Measurements from ENCODE around the gene GLT8D1. TPM values are rescaled to one million over a fixed set of nuclear protein-coding genes. Genes with fewer than 3 reads are reported as not detected.

The GLT8D1 gene
- total and polyA plus RNA-seq, 2 of the 4 experiments (the other 2 are of a cell fraction) = 87.8 to 124 TPM

GRCh38 chr3:52722491-52722890 lies 16.9 kb upstream of the GLT8D1 start:
- H4K91ac ChIP-seq (ENCODE audit: insufficient read depth, low read depth, low read length) = no peak overlapping the region
- no peak overlapping the region for H2BK120ac ChIP-seq (ENCODE audit: low read depth, low read length)
- H2BK5ac ChIP-seq (ENCODE audit: low read depth, low read length, poor library complexity, severe bottlenecking) = no peak overlapping the region
- no peaks in the 10 kb centered on the region for H3K27me3 ChIP-seq (ENCODE audit: control insufficient read depth, insufficient read depth, low read length)
- H3K18ac ChIP-seq (ENCODE audit: low read depth, low read length) = no peak overlapping the region
- no peaks in the 10 kb centered on the region for H3K79me1 ChIP-seq (ENCODE audit: low read depth in 1 of 2, low read length in 2 of 2)
- in situ Hi-C loops (cut with MboI; ENCODE audit: low sequenced_read_pairs) = no loop called here
- CTCF ChIA-PET = no interaction called here
- H3K9ac ChIP-seq (ENCODE audit: low read depth, low read length) = no peak overlapping the region
- H3K9me3 ChIP-seq (ENCODE audit: control insufficient read depth, insufficient read depth, low read length) = no peaks in the 10 kb centered on the region
- no peak overlapping the region for H2AK5ac ChIP-seq (ENCODE audit: low read depth, low read length)
- no peak overlapping the region for H4K5ac ChIP-seq (ENCODE audit: low read depth, low read length)
- dilution Hi-C loops (cut with HindIII; ENCODE audit: low sequenced_read_pairs, unreplicated experiment) = no loop called here
- no peak overlapping the region for H3K14ac ChIP-seq (replicated peaks; ENCODE audit: low read depth, low read length)
- no peak overlapping the region for H3K4ac ChIP-seq (ENCODE audit: low read depth, low read length)
- no peak for TF ChIP-seq USF2 (IDR thresholded peaks at IDR 0.05; ENCODE audit: low read depth, low read length)
- no peak for TF ChIP-seq ELK1 (IDR thresholded peaks at IDR 0.05; ENCODE audit: borderline replicate concordance, low read depth, low read length)
- no peak for TF ChIP-seq MAFK (IDR thresholded peaks at IDR 0.05; ENCODE audit: low read depth, low read length)
- TF ChIP-seq RCOR1 (IDR thresholded peaks at IDR 0.05; ENCODE audit: insufficient replicate concordance, low read length) = no peak
- no peak for TF ChIP-seq NFE2L2 (IDR thresholded peaks at IDR 0.05; ENCODE audit: low read depth, low read length)
- no peak for TF ChIP-seq CTCF (conservative IDR thresholded peaks at IDR 0.05; ENCODE audit: low read depth, low read length)
- TF ChIP-seq MAZ (IDR thresholded peaks at IDR 0.05; ENCODE audit: borderline replicate concordance, low read depth, low read length) = no peak
- TF ChIP-seq RAD21 (IDR thresholded peaks at IDR 0.05; ENCODE audit: low read length) = no peak
- TF ChIP-seq CHD1 (IDR thresholded peaks at IDR 0.05; ENCODE audit: low read depth, low read length) = no peak
- no peak for TF ChIP-seq RFX5 (IDR thresholded peaks at IDR 0.05; ENCODE audit: low read depth, low read length)
- TF ChIP-seq SMC3 (IDR thresholded peaks at IDR 0.05; ENCODE audit: low read depth, low read length) = no peak
- TF ChIP-seq BHLHE40 (IDR thresholded peaks at IDR 0.05; ENCODE audit: low read depth, low read length) = no peak
- no peak for DNase-seq
- H4K20me1 ChIP-seq (ENCODE audit: insufficient read depth, low read length) = no peaks in the 10 kb centered on the region
- no peak overlapping the region for H3K23ac ChIP-seq (ENCODE audit: low read depth, low read length)
- H3K27ac ChIP-seq (ENCODE audit: insufficient read depth, low read length) = no peak overlapping the region
- H3K36me3 ChIP-seq (ENCODE audit: control insufficient read depth, insufficient read depth, low read length) = no peaks in the 10 kb centered on the region; the same call in 1 of the 2 replicates
- H2BK15ac ChIP-seq (ENCODE audit: low read depth, low read length) = no peak overlapping the region
- no peak overlapping the region for H2AFZ ChIP-seq (replicated peaks; ENCODE audit: low read length, poor library complexity)
- H3K4me3 ChIP-seq (ENCODE audit: insufficient read depth, low read depth, low read length) = no peak overlapping the region
- H4K8ac ChIP-seq (ENCODE audit: low read depth in 2 of 2, low read length in 2 of 2) = no peak overlapping the region
- intact Hi-C loops (cut with micrococcal nuclease) = no loop called here
- H2AK9ac ChIP-seq (replicated peaks; ENCODE audit: low read depth, low read length, poor library complexity) = no peak overlapping the region
- H3K9me1 ChIP-seq (ENCODE audit: insufficient read depth, low read length) = no peaks in the 10 kb centered on the region
- no peak overlapping the region for H3K4me2 ChIP-seq (ENCODE audit: low read depth, low read length)
- no peaks in the 10 kb centered on the region for H3K4me1 ChIP-seq (ENCODE audit: control insufficient read depth, insufficient read depth, low read length)
- ATAC-seq (ENCODE audit: low read depth) = no peak
- no peak overlapping the region for H3K56ac ChIP-seq (ENCODE audit: extremely low read depth, insufficient read depth, low read length)
- BruUV-seq (replicated peaks) = no TSS peak
- H2BK20ac ChIP-seq (ENCODE audit: low read depth, low read length) = no peak overlapping the region
- WGBS, 2 experiments (ENCODE audit: extremely low coverage in 2 of 2, insufficient read length in 1 of 2) = 85% methylated on average over 2 of the region's 7 CpGs; no CpG with 5 or more reads in 1 of the 2 experiments
- POLR2A ChIA-PET (ENCODE audit: unreplicated experiment) = no interaction called here

All from IMR-90 (cell line).